Mononuclear cell (primary cell): ENCODE data around the gene ADD2. TPM values are rescaled to one million over a fixed set of nuclear protein-coding genes. Genes with fewer than 3 reads are reported as not detected.

Source experiments
- H3K27me3 ChIP-seq: 2 replicates; pipeline ENCODE4 v1.6.0; 2011; ENCODE audit warnings: low read length, control low read depth; ENCODE audit not compliant: insufficient read depth
- H3K4me1 ChIP-seq: 2 replicates; pipeline ENCODE4 v1.5.1; 2011; ENCODE audit warnings: mild to moderate bottlenecking, low read length, control low read depth; ENCODE audit not compliant: insufficient read depth
- H3K4me3 ChIP-seq: 2 replicates; pipeline ENCODE4 v1.5.1; 2011; ENCODE audit warnings: mild to moderate bottlenecking, low read length, moderate library complexity
- H3K9me3 ChIP-seq: 2 replicates; pipeline ENCODE4 v1.5.1; 2011; ENCODE audit warnings: low read depth, mild to moderate bottlenecking, control low read depth, low read length
- total RNA-seq: library from RNA; depleted of rRNA; stranded (reverse); fragments of >200 nt; gene quantifications from one replicate; pipeline ENCODE4 v1.2.3, GENCODE V29; 2012

The ADD2 gene
- total RNA-seq, 1 donor = 2.4 TPM

DNA sequence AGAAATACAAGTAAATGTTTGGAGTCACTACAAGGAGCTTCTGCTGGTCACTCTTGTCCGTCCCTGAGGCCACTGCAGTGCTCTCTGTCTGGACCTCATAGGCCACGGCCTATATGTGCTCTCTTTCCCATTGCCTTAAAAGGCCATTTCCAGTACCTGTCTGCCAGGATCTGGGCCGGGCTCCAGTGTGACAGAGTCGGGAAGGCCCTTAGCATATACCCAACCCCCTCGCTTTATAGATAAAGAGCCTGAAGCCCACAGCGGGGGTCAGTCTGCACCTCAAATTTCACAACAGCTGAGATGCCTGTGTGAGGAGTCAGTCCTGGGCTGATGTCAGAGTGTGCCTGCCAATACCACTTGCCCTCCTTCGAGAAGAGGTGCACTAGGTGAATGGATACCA is 39.9 kb downstream of the ADD2 start:
- Histone ChIP-seq H3K9me3 (no peaks in the 10 kb centered on the region), H3K4me1 (no peaks in the 10 kb centered on the region), H3K27me3 (no peaks in the 10 kb centered on the region), H3K4me3 (no peak overlapping the region)

DNA sequence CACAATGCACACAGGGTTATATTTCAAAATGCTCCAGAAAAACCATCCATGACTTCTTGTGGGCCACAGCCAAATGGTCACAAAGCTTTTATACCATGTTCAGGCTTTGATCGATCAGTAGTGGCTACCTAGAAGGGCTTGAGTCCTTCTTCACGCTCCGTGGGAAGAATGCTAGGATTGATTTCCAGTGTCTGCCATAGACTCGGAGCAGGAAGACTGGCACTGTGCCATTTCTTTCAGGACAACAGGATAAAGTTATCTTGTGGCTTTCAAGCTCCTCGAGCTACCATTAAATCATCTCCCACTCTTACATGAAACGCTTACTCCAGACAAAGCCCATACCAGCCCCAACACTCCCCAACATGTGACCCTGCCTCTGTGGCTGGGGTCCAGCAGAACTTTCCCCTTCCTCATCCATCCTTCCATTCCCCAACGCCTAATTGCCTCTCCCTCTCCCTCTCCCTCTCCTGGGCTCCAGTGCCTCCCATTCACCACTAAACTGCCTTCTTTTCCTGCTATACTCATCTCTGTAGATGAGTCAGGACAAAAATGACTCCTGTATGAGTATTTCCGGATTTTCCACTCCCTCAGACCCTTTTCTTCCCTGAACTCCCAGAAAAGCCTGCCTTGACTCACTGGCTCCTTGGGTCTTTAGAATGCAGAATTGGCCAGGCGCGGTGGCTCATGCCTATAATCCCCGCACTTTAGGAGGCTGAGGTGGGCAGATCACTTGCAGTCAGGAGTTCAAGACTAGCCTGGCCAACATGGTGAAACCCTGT is 40.9 kb downstream of the ADD2 start:
- Histone ChIP-seq H3K4me1 (no peaks in the 10 kb centered on the region), H3K4me3 (no peak overlapping the region), H3K9me3 (no peaks in the 10 kb centered on the region), H3K27me3 (peaks cover 3% of the 10 kb centered on the region)

DNA sequence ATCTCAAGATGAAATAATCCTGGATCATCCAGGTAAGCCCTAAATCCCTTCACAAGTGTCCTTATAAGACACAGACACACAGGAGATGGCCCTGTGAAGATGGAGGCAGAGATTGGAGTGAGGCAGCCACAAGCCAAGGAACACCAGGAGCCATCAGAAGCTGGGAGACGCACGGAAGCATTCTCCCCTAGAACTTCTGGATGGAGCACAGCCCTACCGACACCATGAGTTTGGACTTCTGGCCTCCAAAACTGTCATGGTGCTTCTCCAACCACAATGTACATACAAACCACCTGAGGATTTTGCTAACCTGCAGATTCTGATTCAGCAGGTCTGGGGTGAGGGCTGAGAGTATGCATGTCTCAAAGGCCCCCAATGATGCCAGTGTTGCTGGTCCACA is 42.5 kb downstream of the ADD2 start:
- H3K4me1 ChIP-seq = no peaks in the 10 kb centered on the region
- H3K4me3 ChIP-seq = no peak overlapping the region
- no peaks in the 10 kb centered on the region for H3K9me3 ChIP-seq
- peaks cover 3% of the 10 kb centered on the region for H3K27me3 ChIP-seq

DNA sequence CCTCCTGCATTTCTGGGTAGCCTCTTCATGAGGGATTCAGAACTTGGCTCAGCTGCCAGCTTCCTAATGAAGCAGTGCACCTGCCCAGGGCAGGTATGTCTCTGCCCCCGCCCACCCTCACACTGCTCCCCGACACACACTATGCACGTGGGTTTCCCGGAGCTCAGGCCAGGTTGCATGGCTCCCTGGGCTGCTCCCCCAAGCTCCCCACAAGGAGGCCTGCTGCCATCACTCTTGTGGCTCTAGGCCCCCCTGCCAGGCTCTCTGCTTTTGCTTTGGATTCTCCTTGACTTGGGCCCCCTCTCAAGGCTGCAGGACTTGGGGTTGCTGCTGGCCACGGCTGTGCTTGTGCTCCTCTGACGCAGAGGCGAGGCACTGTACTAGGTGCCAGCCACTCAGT is 43.6 kb downstream of the ADD2 start:
- Histone ChIP-seq H3K4me1 (no peaks in the 10 kb centered on the region), H3K4me3 (no peak overlapping the region), H3K27me3 (peaks cover 3% of the 10 kb centered on the region), H3K9me3 (no peaks in the 10 kb centered on the region)

DNA sequence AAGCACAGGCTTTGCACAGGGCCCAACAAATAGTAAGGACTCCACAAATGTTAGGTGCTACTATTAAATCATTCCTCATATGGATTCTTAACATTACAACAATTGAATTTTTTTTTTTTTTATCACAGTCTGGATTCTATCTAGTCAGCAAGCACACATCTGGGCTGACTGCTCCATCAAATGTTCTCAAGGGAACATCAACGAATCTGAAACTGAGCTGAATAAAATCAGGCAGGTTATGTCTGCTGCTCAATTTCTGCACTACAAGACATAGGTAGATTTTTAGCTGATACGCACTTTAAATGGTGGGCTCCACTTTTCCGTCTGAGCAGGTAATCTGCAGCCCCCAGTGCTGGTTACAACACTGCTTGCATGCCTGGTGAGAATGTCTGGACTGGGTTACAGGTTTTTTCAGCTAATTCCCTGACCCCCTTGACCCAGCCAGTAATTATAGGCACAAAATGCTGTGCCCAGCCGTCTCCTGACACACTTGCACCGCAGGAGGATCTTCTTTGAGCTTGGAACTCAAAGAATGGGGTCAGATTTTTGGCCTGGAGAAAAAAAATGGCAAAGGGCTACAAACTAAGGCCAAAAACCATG is 44.6 kb downstream of the ADD2 start:
- no peaks in the 10 kb centered on the region for H3K4me1 ChIP-seq
- H3K9me3 ChIP-seq = no peaks in the 10 kb centered on the region
- H3K4me3 ChIP-seq = no peak overlapping the region
- peaks cover 3% of the 10 kb centered on the region for H3K27me3 ChIP-seq

DNA sequence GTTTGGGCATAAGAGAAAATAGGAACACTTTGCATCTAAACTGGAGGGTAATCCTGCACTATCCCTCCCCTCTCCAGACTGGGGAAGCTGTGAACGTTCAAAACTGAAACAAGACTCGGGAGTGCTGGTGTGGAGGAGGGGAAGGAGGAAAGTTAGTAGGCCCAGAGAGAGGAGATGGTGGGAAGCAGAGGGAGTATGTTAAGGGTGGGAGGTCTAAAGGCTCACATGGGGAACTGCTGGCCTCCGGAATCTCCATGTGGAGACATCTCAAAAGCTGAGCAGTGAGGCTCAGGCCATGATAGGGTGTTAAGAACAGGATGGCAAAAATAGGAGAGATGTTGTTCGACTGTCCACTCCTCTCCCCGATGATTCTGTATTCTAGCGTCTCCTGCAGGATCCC is 47.9 kb downstream of the ADD2 start:
- H3K4me3 ChIP-seq = no peak overlapping the region
- H3K9me3 ChIP-seq = no peaks in the 10 kb centered on the region
- no peaks in the 10 kb centered on the region for H3K4me1 ChIP-seq
- peaks cover 3% of the 10 kb centered on the region for H3K27me3 ChIP-seq

DNA sequence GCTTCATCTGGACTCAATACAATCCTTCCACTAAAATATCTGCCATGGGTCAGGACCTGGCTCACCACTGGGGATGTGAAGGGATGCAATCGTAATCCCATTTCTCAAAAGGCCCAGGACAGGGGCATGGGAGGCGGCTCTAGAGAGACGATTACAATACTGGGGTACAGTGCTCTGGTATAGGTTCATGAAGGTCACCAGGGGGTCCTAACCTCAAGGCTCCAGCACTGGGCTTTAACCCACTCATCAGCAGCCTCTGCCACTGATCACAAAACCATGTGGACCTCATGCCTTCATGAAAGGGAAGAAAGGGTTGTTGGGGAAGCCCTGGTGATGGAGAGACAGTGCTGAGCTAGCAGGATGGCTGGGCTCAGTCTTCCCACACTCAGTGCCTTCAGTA is 48.8 kb downstream of the ADD2 start:
- Histone ChIP-seq H3K27me3 (peaks cover 3% of the 10 kb centered on the region), H3K9me3 (no peaks in the 10 kb centered on the region), H3K4me3 (no peak overlapping the region), H3K4me1 (no peaks in the 10 kb centered on the region)

DNA sequence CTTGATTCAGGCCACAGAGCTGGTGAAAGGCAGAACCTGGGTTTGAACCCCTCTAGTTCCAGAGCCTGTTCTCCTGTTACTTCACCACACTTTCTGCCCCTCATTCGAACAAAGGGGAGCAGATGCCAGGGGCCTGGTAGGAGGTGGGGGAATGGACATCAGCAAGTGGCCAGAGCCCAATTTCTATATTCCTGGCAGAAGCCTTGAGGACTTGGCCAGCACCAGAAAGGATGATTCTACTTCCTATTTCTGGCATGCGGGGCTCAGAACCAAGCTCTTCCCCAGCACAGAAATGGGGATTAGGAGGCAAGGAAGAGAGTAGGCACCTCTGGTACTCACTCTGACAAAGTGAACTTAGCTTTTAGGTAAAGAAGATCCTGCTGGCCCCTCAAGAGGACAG is 49.3 kb downstream of the ADD2 start:
- Histone ChIP-seq H3K9me3 (no peaks in the 10 kb centered on the region), H3K27me3 (peaks cover 3% of the 10 kb centered on the region), H3K4me1 (no peaks in the 10 kb centered on the region), H3K4me3 (no peak overlapping the region)

DNA sequence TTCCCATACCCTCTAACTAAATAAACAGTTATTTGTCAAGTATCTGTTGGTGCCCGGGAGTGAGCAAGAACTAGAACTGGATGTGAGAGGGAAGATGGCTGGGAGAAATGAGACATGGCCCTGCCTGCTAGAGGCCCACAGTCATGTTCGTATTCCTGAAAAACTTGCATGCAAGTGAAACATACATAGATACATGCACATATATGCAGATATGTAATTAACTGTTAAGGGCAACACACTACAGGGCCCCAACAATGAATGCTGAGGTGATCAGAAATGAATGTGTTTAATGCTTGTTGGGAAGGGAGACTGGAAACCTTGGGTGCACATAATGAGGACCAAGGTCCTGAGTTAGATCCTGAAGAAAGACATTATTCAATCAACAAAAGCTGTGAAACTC is 49.8 kb downstream of the ADD2 start:
- H3K4me1 ChIP-seq = no peaks in the 10 kb centered on the region
- H3K27me3 ChIP-seq = peaks cover 3% of the 10 kb centered on the region
- H3K4me3 ChIP-seq = no peak overlapping the region
- no peaks in the 10 kb centered on the region for H3K9me3 ChIP-seq

DNA sequence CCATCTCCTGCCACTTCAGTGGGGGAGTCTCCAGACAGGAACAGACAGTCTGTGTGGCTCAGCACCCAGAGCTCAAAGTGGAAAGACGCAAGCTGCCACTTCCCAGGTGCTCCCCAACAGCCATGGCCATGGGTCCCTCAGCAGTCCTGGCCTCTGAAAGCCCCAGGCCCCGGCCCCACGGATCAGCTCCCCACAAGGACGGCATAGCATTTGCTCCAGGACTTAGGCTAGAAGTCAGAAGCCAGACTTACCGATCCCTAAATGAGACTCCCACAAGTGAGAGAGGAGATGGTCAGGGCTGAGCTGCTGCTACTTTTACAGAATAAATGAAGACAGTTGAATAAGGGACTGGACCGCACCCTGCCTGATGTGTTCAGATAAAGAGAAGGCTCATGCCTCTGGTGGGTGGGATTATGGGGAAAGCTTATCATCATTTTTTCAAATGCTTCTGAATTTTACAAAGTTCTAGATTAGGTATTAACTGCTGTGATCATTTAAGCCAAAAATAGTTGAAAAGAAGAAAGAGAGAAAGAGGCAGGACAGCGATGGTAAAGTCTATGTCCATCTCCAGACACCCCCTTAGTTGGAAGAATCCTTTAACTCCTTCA is 50.5 kb downstream of the ADD2 start:
- Histone ChIP-seq H3K27me3 (peaks cover 3% of the 10 kb centered on the region), H3K4me3 (no peak overlapping the region), H3K4me1 (no peaks in the 10 kb centered on the region), H3K9me3 (no peaks in the 10 kb centered on the region)

DNA sequence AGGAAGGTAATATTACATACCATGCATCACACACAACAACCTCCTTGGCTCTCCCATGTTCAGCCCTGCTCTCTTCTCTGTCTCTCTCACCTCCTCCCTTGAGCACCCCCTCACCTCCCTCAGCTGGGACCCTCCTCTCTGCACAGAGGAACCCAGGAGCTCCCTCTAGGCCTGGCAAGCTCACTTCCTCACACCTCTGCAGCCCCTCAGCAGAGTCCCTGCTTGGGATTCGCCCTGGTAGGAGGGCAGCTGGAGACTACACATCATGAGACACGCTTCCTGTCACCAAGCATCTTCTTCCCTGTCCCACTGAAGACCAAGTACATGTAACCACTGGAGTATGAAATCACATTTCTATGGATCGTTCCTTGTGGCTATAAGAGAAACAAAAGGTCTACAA is 51.0 kb downstream of the ADD2 start:
- H3K27me3 ChIP-seq = no peaks in the 10 kb centered on the region
- H3K4me1 ChIP-seq = no peaks in the 10 kb centered on the region
- H3K4me3 ChIP-seq = no peak overlapping the region
- no peaks in the 10 kb centered on the region for H3K9me3 ChIP-seq

DNA sequence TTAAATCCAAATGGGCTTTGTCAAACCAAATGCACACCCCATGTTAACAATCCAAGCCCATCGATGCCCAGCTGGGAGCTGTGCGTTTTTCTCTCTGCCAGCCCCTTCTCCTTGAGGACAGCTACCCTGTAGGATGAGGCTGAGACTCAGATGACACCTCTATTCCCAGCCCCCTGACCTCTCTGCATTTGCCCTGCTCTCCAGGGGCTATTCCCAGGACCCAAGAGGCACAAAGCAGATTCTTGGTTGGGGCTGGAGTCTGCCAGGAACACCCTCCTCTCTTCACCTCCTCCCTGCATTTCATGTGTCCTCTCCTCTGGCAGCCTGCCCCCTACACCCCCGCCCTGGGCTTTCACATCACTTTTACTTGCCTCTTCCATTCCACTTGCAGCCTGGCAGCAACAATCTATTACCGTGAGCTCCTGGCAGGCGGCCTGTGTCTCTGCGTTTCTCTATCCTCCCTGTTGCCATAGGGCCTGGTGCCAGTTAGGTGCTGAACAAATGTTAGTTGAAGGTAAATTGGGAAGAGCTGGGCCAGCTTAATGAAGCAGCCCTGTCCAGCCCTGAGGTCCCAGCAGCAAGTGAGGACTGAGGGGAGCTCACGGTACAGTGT is 51.8 kb downstream of the ADD2 start:
- no peak overlapping the region for H3K4me3 ChIP-seq
- no peaks in the 10 kb centered on the region for H3K4me1 ChIP-seq
- H3K9me3 ChIP-seq = no peaks in the 10 kb centered on the region
- no peaks in the 10 kb centered on the region for H3K27me3 ChIP-seq

DNA sequence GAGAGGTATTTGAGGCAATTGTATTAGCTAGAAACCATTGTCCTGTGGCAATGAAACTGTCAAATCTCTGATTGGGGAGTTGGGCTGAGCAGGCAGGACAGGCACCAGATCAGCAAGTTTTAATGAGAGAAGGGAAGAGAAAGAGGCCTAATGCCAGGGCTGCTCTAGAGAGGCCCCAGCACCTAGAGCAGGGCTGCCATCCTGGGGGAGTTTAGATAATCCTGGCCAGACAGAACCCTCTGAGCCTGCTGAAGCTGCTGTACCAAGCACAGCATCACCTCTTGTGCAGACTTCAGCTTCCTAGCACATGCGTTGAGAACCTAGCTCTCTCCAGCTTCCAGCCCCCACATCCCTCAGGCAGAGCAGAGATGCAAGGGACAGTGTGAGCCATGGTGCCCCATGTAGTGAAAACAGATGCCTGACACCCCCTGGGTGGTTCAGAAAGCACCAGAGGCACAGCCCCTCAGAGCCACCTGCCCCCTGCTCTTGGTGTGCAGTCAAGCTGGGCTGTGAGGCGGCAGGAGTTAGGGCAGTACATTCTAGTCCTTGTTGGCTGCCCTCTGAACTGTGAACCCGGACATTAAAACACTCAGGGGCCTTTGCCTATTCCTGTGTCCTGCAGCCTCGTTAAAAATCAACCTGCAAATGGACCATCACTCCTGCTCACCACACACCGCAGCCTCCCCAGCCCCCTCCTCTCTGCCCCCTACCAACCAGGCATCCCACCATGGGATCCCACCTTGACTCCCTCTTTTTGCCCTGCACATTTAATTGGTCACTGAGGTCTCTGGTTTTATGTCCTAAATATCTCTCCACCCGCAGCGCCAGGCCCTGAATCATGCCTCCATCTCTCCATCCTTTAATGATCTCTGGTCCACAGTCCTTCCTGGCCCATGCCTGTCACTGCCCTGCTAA is 52.7 kb downstream of the ADD2 start:
- Histone ChIP-seq H3K27me3 (no peaks in the 10 kb centered on the region), H3K9me3 (no peaks in the 10 kb centered on the region), H3K4me1 (no peaks in the 10 kb centered on the region), H3K4me3 (no peak overlapping the region)

DNA sequence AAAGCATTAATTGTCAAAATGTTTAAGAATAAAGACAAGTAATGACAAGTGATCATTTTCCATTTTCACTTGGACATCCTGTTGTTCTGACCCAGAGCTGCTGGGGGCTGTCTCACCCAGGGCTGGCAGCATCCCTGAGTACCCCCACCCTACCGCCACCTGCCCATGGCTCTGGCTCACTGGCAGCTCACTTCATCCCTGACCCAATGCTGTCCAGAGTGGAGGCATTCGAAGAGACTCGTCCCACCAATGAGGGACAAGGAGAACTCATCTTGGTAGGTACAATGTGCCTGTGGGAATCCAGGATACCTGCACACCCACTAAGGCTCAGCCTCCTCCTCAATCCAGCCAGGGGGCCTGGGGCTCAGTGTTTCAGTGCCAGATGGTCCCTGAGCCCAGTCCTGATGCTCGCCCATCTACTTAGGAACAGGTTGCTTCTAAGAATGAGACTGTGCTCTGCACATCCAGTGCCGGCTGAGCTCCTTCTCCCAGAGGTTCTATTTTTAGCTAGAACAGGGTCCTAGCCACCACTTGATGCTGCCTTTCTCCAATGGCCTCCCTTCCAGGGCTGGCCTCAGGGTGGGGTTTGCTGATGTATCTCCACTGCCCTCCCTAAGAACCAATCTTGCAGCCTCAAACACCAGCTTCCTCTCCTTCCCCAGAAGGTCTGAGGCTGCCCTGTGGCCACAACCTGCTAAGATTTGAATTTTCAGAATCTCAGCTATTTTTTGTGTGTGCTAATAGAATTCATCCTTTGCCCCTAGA is 53.7 kb downstream of the ADD2 start:
- no peaks in the 10 kb centered on the region for H3K9me3 ChIP-seq
- no peaks in the 10 kb centered on the region for H3K27me3 ChIP-seq
- no peaks in the 10 kb centered on the region for H3K4me1 ChIP-seq
- no peak overlapping the region for H3K4me3 ChIP-seq
